Stimulated activated CD4-positive, alpha-beta T cell treated with anti-CD3 and anti-CD28 coated beads, Interleukin-1b, Interleukin-23, amount 100 ng/mL, for 4 hours (primary cell): ENCODE data around the gene CELF4.

Experiments used
- DNase-seq, 2 donors: peaks; one replicate each; pipeline ENCODE4 v3.0.0-alpha.2; 2020; ENCODE audit warnings: low read depth in 2 of 2

Gene CELF4

DNA sequence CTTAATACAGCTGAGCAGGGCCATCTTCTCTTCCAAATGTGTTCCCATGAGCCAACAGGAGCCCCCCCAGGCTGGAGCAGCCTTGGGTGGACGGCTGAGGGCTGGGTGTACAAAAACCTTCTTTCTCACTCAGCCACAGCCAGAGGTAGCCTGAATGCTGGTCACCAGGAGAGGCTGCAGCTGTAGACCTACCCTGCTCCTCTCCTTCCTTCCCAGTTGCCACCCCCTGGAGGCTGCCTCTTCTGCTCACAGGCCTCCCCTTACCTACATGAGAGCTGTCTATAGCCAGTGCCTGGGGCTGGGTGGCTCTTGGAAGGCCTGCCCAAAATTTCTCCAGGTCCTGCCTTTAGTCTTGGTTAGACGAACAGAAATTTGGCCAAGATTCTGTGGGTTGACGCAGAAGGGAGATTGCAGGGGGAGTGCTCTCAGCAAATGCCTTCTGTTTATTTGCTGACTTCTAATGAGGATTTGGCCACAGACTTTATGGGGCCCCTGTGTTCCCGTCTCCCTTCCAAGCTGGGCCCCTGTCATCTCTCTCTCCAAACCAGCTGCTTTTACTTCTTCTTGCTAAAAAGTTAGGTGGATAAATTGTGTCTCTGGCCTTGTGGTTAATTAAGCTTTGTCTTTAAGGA is 18.3 kb downstream of the CELF4 start:
- no peak for DNase-seq

DNA sequence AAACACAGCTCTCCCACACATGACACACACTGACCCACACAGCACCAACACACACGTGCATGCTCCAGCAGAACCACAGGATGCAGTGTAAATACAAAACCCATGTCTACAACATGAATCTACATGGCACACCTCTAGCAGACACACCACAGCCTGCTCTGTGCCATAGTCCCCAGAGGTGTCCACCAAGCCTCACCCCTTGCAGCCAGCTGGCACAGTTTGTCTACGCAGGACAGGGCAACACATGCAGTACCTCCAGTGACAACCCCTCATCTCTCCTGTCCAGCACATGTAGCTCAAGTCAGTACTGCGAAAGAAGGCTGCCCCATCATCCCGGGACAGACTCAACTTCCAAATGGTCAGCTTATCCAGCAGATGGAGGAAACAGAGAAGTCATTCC is 18.9 kb downstream of the CELF4 start:
- DNase-seq = no peak

- no peak for DNase-seq
Measured at GRCh38 chr18:37546272-37546537, 19.4 kb downstream of the CELF4 start.

DNA sequence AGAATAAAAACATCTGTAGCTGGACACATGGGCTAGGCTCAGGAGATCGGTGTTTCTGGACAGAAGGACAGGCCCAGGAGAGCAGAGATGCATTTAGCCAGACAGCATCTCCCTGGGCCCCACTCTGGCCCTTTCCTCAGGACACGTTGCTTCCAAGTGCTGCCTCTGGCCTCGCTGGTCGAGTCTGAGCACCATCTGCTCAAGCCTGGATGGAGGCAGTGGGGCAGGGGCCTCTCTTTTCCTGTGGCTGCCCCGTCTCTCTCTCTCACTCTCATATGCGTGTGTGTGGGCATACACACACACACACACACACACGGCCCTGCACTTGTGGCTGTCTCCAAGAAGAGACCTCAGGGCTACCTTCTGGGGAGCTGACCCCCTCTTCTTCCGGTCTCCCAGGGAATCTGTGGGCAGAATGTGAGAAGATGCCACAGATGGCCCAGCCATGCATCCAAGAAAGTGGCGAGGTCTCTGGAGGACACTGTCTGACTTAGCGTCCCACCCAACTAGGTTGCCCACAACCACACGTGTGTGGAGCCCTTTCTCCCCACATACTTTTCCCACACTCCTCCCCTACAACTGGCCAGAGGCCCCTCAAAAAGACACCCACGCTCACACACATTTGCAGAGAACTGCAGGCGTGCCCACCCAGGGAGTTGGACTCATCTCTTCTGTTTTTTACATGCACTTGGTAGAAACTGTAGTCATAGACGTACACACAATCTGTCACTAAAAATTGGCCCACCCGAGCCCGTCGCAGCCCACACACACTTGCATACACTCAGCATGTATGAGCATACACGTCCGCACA is 19.9 kb downstream of the CELF4 start:
- no peak for DNase-seq

- DNase-seq = no peak
Measured at GRCh38 chr18:37544713-37545112, 20.9 kb downstream of the CELF4 start.

DNA sequence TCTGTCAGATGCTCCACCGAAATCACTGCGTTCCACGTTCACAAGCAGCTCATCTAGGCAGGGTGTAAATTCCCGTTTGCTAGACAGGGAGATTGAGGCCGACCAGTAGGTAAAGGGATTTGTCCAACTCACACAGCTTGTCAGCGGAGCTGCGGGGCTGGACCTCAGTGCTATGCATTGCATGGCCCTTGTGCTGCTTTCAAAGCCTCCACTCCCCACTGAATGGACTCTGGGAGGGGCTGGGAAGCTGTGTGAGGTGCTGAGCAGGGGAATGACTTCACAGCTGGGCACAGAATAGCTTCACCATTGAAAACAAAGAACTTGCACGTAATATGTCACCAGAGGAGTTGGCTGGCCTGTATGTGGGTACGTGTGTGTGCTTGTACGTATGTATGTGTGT is 21.4 kb downstream of the CELF4 start:
- DNase-seq = no peak

DNA sequence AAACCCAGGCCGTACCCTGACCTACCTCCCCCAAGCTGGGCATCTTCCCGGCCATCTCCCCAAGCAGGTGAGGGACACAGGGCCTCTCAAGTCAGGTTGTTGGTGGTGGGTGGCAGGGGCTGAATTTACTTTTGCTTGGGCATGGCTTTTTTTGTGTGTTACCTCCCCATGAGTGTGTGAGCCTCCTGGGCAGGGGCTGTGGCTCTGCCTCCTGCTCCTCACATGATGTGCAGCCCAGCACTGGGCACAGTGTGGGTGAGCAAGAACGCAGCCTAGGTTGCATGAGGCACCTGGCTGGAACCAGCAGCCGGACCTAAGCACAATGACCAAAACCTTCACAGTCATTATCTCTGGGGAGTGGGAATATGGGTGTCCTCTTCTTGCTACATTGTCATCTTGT is 22.3 kb downstream of the CELF4 start:
- no peak for DNase-seq

- DNase-seq = no peak
Measured at GRCh38 chr18:37541517-37541916, 24.1 kb downstream of the CELF4 start.

DNA sequence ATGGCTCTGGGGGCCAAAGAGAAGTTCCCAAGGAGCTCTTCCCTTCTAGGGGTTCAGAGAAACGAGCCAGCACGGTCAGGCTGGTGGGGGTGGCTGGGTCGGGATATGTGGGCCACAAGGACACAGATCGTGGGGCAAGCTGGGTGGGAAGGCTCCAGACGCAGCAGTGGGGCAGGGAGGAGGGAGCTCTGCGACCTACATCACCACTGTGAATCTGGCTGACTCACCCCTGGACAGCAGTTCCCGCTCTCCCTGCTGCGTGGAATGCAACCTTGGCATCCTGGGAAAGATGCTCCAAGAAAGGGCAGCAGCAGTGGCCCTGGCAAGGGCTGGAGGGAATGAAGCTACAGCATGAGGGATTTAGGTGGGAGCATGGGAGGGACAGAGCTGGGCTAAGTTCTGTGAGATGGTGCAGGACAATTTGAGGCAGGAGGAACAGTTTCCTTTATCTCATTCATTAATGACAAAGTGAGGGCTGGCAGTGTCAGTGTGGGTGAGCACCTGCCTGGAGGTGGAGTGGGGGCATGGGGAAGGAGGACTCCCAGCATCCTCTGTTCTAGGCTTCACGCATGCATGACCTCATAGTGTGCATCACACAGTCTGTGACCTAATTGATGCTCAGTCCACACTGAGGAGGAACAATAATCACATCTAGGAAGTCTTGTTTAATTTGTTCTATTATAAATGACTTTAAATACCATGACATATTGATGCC is 25.0 kb downstream of the CELF4 start:
- no peak for DNase-seq

- DNase-seq = no peak
Measured at GRCh38 chr18:37539236-37539635, 26.4 kb downstream of the CELF4 start.

- DNase-seq = no peak
Measured at GRCh38 chr18:37538526-37539205, 26.9 kb downstream of the CELF4 start.

DNA sequence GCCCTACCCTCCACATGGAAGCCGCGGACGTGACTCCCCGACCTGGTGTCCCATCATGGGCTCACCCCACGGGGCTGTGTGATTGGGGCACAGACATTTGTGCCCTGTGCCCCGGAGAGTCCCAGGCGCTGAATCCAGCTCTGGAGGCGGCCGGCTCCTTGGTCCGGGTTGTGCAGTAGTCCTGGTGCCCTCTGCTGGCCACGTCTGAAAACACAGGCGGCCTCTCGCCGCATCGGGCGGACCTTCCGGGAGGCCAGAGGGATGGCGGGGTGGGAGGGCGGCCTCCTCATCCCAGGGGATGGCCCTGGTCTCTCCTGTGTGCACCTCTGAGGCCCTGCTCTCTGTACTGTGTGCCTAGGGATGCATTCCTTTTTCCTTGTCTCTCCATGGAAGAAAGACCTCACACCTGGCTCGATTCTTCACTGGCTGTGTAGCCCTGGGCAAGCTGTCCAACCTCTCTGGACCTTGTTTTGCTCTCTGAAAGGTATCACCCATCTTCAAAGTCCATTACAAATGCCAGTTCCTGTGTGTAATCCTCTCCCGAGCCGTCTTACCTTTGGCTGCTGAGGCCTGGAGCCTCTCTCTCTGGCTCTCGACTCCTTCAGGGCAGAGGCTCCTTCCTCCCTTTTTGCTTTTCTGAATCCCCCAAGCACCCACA is 27.6 kb downstream of the CELF4 start:
- DNase-seq = peak in 1 of 2 donors; percentile 17

DNA sequence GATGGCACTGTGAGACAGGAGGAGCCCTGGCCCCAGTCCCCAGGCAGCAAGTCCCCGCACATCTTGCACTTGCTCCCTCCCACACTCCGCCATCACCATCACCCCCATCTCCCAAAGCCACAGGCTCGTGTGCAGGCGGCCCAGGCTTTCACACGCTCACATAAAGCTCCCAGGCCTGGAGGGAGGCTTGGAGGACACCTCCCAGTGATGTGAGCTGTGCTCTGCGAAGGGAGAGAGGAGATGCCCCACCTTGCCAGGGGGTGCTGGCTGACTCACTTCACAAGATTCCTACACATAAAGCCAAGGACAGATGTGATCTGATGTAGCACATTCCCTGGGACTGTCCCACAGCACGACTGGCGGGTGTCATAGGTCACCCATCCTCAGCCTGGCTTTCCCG is 28.9 kb downstream of the CELF4 start:
- DNase-seq = no peak

DNA sequence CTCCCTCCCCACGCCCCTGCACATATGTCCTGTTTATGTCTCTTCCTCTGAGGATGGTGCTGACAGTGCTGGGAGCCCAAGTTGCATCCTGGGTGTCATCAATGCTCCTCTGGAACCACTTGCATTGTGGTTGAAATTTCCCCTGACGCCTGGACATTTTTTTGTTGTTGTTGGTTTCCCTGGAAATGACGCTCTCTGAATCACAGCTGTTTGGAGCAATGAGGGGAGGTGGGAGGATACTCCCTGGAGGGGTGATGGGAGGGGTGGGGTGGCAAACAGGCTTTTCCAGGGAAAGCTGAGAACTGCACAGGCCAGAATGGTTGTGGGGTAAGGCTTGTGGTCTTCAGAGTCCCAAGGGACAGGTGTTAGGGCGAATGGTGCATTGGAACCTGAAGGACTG is 29.6 kb downstream of the CELF4 start:
- DNase-seq = no peak

- no peak for DNase-seq
Measured at GRCh38 chr18:37534627-37535026, 31.0 kb downstream of the CELF4 start.

GRCh38 chr18:37533647-37534584 is 31.7 kb downstream of the CELF4 start:
- no peak for DNase-seq

DNA sequence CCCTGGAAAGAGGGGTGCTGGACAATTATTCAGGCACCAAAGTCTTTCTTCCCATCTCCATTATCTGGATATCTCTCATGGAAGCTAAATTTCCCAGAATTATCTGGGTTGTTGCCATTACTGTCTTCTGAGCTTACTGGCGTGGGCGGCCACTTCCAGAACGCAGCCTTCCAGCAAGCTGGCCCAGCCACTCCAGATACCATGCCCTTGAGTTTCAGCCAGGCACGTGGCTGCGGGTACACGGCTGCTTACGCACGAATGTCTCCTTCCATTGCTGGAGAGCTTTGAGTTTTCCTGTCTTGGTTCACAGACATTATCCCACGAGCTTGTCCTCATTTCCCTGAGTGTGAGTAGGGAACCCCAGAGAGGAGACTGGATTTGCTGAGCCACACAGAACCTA is 32.7 kb downstream of the CELF4 start:
- no peak for DNase-seq

GRCh38 chr18:37529863-37530262 is 35.7 kb downstream of the CELF4 start:
- DNase-seq = no peak

DNA sequence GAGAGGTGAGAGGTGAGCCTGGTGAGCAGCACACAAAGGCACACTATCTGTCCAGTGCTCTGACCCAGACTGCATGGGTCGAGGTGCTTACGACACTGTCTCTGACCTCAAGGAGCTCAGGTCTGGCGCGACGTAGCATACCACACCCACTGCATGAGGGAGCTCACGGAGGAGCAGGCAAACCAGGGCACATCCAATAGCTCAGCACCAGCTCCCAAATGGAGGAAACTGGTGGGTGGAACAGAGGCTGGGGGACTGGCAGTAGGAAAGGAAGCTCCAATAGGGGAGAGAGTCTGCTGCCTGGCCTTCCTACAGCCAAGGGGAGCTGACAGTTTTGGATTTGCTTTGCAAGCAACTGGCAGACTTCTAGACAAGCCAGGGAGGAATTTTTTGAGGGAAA is 36.3 kb downstream of the CELF4 start:
- DNase-seq = no peak

DNA sequence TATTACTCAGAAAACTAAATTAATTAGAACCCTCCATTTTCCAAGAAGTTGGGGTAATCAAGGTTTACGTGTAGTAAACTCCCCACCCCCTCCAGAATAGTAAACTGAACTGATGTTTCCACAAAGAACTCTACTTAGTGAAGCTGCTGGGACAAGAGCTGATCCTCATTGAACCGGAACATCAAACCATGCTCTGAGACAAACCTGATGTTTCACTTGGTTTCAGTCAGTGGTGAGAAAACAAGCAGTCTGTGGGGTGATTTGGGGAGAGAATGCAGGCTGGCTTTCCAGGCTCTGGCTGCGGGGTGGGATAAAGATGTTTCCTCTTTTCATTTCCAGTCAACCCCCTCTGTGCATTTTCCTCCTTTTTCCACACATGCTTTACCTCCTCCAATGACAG is 38.2 kb downstream of the CELF4 start:
- no peak for DNase-seq

- no peak for DNase-seq
Measured at GRCh38 chr18:37525262-37525585, 40.4 kb downstream of the CELF4 start.
